Colonic mucosa (tissue), 4 donors: ENCODE results near the gene ENO3. TPM values are rescaled to one million over a fixed set of nuclear protein-coding genes. Genes with fewer than 3 reads are reported as not detected.
A peak's percentile ranks its signal among the peaks of the same experiment; 100 is the strongest.

Source experiments
- DNase-seq: peaks from one replicate; pipeline ENCODE4 v3.0.0-alpha.2; 2020
- H3K27ac ChIP-seq: fragments of 200-600 bp; one replicate; pipeline ENCODE4 v1.8.0; 2021
- H3K27me3 ChIP-seq: fragments of 200-600 bp; one replicate; pipeline ENCODE4 v1.8.0; 2021
- H3K36me3 ChIP-seq: fragments of 200-600 bp; one replicate; pipeline ENCODE4 v1.8.0; 2021
- H3K4me1 ChIP-seq: fragments of 200-600 bp; one replicate; pipeline ENCODE4 v1.8.0; 2021; ENCODE audit warnings: mild to moderate bottlenecking
- H3K4me3 ChIP-seq: fragments of 200-600 bp; one replicate; pipeline ENCODE4 v1.8.0; 2021
- H3K9ac ChIP-seq, 2 donors: one replicate each; pipeline ENCODE4 v1.7.0; 2013; ENCODE audit warnings: control low read depth in 2 of 2, low read depth in 2 of 2, low read length in 2 of 2
- H3K9me3 ChIP-seq: fragments of 200-600 bp; one replicate; pipeline ENCODE4 v1.8.0; 2021
- intact Hi-C: fragments of 100-400 bp; cut with DNase I; formaldehyde crosslinking; loops from one replicate; pipeline ENCODE4 v1.14.1; 2022
- microRNA-seq: library from miRNA; unstranded; fragments of <30 nt; microRNA quantifications from one replicate; pipeline ENCODE4, GENCODE V29; 2019
- total RNA-seq, 2 donors: library from RNA; stranded (reverse); fragmentation: NEBNext Ultra II Directional in 1 of 2; extraction: Animal tissue kit (Norgen Biotek cat#: 25700) in 1 of 2; gene quantifications; one replicate each; pipeline ENCODE4 v1.2.1, GENCODE V29; 2021
- TF ChIP-seq, protein P1 (sequence below): fragments of 200-600 bp; IDR thresholded peaks from one replicate; pipeline ENCODE4 v1.8.0; 2022; ENCODE audit warnings: antibody characterized with exemption, mild to moderate bottlenecking
- donor health status: healthy.
- donor health status: DM: no; HTN: no; CAD: no.
- donor health status: DM: no; HTN: no; CAD: no.

ENO3 gene
- total RNA-seq, 2 donors from 2014 or later, result 3.8 to 17.6 TPM

DNA sequence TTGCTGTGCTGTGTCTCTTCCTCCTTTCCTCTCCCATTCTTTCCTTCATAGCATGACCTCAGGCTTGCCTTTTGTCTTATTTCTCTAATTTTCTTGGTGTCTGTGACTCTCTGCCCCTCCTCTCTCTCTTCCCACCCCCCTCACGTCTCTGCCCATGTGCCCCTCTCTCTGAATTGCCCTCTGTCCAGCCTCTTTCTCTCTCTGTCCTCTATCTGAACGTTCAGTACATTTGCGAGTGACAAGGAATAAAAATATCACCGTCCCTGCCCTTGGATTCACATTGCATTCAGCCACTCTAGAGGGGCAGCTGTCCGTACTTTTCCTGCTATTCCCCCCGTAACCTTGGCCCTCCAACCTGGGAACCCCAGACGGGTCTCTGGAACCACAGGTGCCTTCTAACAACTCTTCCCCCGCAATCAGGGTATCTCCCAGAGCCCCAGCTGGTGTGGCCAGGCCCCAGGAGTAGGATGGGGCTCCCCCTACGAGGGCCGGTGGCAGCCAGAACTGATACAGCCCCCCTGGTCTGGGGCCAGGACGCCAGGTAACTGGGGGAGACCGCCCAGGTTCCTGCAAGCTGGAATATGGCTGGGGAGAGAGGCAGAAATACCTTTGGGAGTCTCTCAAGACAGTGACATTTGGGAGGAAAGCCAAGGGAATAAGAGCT is 48.6 kb downstream of the ENO3 start:
- peak overlapping the region; percentile 91 to 98 for H3K9ac ChIP-seq
- peak overlapping the region; percentile 83 for H3K27ac ChIP-seq
- intact Hi-C loops, result loop anchor here (5.0 kb wide), 1 partner anchor 62 kb away; no protein-coding TSS in a partner anchor
- peaks cover 14% of the 10 kb centered on the region for H3K4me1 ChIP-seq
- peaks cover 17% of the 10 kb centered on the region for H3K36me3 ChIP-seq
- H3K9me3 ChIP-seq, result no peaks in the 10 kb centered on the region
- H3K27me3 ChIP-seq, result no peaks in the 10 kb centered on the region
- TF ChIP-seq, protein P1, sequence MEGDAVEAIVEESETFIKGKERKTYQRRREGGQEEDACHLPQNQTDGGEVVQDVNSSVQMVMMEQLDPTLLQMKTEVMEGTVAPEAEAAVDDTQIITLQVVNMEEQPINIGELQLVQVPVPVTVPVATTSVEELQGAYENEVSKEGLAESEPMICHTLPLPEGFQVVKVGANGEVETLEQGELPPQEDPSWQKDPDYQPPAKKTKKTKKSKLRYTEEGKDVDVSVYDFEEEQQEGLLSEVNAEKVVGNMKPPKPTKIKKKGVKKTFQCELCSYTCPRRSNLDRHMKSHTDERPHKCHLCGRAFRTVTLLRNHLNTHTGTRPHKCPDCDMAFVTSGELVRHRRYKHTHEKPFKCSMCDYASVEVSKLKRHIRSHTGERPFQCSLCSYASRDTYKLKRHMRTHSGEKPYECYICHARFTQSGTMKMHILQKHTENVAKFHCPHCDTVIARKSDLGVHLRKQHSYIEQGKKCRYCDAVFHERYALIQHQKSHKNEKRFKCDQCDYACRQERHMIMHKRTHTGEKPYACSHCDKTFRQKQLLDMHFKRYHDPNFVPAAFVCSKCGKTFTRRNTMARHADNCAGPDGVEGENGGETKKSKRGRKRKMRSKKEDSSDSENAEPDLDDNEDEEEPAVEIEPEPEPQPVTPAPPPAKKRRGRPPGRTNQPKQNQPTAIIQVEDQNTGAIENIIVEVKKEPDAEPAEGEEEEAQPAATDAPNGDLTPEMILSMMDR, result no peak
- peak overlapping the region; percentile 99 for H3K4me3 ChIP-seq
- no peak for DNase-seq

DNA sequence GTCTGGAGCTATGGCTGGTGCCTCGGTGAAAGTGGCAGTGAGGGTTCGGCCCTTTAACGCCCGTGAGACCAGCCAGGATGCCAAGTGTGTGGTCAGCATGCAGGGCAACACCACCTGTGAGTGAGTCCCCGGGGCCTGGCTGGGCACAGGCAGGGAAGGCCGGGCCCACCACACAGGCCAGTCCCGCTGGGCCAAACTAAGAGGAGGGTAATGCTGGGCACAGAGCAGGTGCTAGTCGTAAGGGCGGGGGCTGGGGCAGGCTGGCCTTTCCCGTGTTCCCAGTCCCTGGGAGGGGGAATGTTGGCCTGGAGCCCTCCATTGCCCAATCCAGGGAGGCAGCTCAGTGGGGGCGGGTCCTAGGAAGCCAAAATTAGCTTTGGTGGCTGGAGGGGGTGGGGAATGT is 49.3 kb downstream of the ENO3 start:
- H3K4me3 ChIP-seq, result no peak overlapping the region
- intact Hi-C loops, result no loop called here
- DNase-seq, result peak; percentile 53

DNA sequence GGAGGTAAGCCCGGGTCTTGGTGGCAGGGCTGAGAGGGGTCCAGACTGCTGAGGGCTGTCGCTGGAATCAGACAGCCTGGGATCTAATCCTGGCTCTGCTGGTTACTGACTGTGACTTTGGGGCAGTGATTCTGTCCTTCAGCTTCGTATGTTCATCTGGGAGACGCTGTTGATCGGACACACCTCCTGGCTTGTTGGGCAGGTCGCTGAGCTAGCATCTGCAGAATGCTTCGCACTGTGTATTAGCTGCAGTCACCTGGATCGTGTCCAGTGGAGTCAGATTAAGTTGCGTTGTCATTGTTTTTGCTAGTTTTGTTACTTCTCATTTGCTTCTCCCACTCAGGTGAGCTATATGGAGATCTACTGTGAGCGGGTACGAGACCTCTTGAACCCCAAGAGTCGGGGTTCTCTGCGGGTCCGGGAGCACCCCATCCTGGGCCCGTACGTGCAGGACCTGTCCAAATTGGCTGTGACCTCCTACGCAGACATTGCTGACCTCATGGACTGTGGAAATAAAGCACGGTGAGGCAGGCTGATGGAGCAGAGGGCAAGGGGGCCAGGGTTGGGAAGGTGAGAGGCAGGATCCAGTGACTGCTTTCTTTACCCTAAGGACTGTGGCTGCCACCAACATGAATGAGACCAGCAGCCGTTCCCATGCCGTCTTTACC is 51.3 kb downstream of the ENO3 start:
- Histone ChIP-seq H3K36me3 (peaks cover 26% of the 10 kb centered on the region), H3K4me1 (peaks cover 8% of the 10 kb centered on the region), H3K27ac (no peak overlapping the region), H3K9ac (peak overlapping the region in 1 of 2 donors; percentile 19), H3K27me3 (no peaks in the 10 kb centered on the region), H3K4me3 (no peak overlapping the region), H3K9me3 (no peaks in the 10 kb centered on the region)
- DNase-seq, result no peak
- intact Hi-C loops, result no loop called here
- TF ChIP-seq, protein P1, result no peak

More for the DNA sequence above, 49.3 kb downstream of the ENO3 start:
- TF ChIP-seq, protein P1, result no peak
- Histone ChIP-seq H3K9ac (peak overlapping the region; percentile 15 to 48), H3K36me3 (peaks cover 21% of the 10 kb centered on the region), H3K9me3 (no peaks in the 10 kb centered on the region), H3K27ac (no peak overlapping the region), H3K27me3 (no peaks in the 10 kb centered on the region), H3K4me1 (peaks cover 14% of the 10 kb centered on the region)

DNA sequence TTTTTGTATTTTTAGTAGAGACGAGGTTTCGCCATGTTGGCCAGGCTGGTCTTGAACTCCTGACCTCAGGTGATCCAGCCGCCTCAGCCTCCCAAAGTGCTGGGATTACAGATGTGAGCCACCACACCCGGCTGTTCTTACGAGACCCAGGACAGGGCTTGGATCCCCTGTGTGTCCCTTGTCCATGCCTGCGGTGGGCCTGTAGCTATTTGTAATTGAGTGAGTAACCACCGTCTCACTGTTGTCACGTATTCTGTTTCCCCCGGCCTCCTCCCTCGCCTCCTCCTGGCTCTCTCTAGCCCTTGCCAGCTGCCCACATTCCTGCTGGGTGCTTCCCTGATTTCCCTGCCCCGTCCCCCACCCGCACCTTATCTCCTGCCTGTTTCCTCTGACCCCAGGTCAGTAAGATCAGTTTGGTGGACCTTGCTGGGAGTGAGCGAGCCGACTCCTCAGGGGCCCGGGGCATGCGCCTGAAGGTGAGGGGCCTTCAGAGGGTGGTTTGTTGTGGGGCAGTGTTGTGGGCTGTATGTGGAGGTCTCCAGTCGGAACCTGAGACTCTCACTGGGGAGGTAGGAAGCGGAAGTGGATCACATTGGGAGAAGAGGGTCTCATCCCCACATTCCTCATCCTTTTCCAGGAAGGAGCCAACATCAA is 52.4 kb downstream of the ENO3 start:
- TF ChIP-seq, protein P1, result no peak
- H3K4me1 ChIP-seq, result peaks cover 8% of the 10 kb centered on the region
- no peaks in the 10 kb centered on the region for H3K9me3 ChIP-seq
- no peak overlapping the region for H3K9ac ChIP-seq
- no peak overlapping the region for H3K4me3 ChIP-seq
- DNase-seq, result no peak
- H3K27me3 ChIP-seq, result no peaks in the 10 kb centered on the region
- intact Hi-C loops, result no loop called here
- no peak overlapping the region for H3K27ac ChIP-seq
- H3K36me3 ChIP-seq, result peaks cover 27% of the 10 kb centered on the region

Small RNA genes within 50 kb of the gene (microRNA-seq; reads per million reads assigned to microRNA genes)
- not detected for gene MIR6864
- not detected for gene MIR6865

Other genes starting within 250 kb of the ENO3 start
- 10 to 100 TPM; 24.8 to 66.4 TPM for gene PELP1, start 247.0 kb upstream of the ENO3 start, total RNA-seq
- gene ARRB2, start 240.5 kb upstream of the ENO3 start, total RNA-seq, result 10 to 100 TPM; 41.0 to 42.8 TPM
- 10 to 100 TPM; 21.3 to 28.0 TPM for gene MED11, start 219.7 kb upstream of the ENO3 start, total RNA-seq
- 1 to 10 TPM in 1 of 2 donors, under 1 TPM in 1; 0.89 to 1.2 TPM for gene ZMYND15, start 211.3 kb upstream of the ENO3 start, total RNA-seq
- 10 to 100 TPM; 41.8 to 44.1 TPM for gene CXCL16, start 211.2 kb upstream of the ENO3 start, total RNA-seq
- 10 to 100 TPM; 15.1 to 37.7 TPM for gene TM4SF5, start 179.2 kb upstream of the ENO3 start, total RNA-seq
- gene VMO1, start 164.8 kb upstream of the ENO3 start, total RNA-seq, result 1 to 10 TPM in 1 of 2 donors, under 1 TPM in 1; 0.91 to 2.0 TPM
- under 1 TPM; 0.35 to 0.40 TPM for gene GLTPD2, start 162.2 kb upstream of the ENO3 start, total RNA-seq
- 100 to 1,000 TPM in 1 of 2 donors, 10 to 100 TPM in 1; 97.5 to 171 TPM for gene PSMB6, start 155.0 kb upstream of the ENO3 start, total RNA-seq
- 10 to 100 TPM; 18.8 to 28.3 TPM for gene PLD2, start 144.0 kb upstream of the ENO3 start, total RNA-seq
- gene MINK1, start 117.8 kb upstream of the ENO3 start, total RNA-seq, result 100 to 1,000 TPM; 172 to 215 TPM
- gene C17orf107, start 51.6 kb upstream of the ENO3 start, total RNA-seq, result 1 to 10 TPM in 1 of 2 donors, under 1 TPM in 1; 0.74 to 1.8 TPM
- 1 to 10 TPM in 1 of 2 donors, not detected in 1; 1.1 TPM for gene CHRNE, start 48.0 kb upstream of the ENO3 start, total RNA-seq
- gene GP1BA, start 18.8 kb upstream of the ENO3 start, total RNA-seq, result not detected
- gene SLC25A11, start 11.1 kb upstream of the ENO3 start, total RNA-seq, result 100 to 1,000 TPM in 1 of 2 donors, 10 to 100 TPM in 1; 73.1 to 116 TPM
- 100 to 1,000 TPM in 1 of 2 donors, 10 to 100 TPM in 1; 92.1 to 120 TPM for gene RNF167, start 10.9 kb upstream of the ENO3 start, total RNA-seq
- 1,000 to 10,000 TPM in 1 of 2 donors, 100 to 1,000 TPM in 1; 839 to 1,278 TPM for gene PFN1, start 2.6 kb upstream of the ENO3 start, total RNA-seq
- 10 to 100 TPM; 47.7 to 56.4 TPM for gene SPAG7, start 16.7 kb downstream of the ENO3 start, total RNA-seq
- gene CAMTA2, start 36.6 kb downstream of the ENO3 start, total RNA-seq, result 10 to 100 TPM; 39.8 to 52.6 TPM
- gene INCA1, start 46.4 kb downstream of the ENO3 start, total RNA-seq, result 1 to 10 TPM; 1.6 to 4.2 TPM
- gene KIF1C, start 46.8 kb downstream of the ENO3 start, total RNA-seq, result 100 to 1,000 TPM; 195 to 291 TPM
- gene SLC52A1, start 84.3 kb downstream of the ENO3 start, total RNA-seq, result 1 to 10 TPM; 1.7 to 2.6 TPM
- 1 to 10 TPM; 6.2 to 6.3 TPM for gene ZFP3, start 127.3 kb downstream of the ENO3 start, total RNA-seq
- gene ZNF232, start 160.8 kb downstream of the ENO3 start, total RNA-seq, result 10 to 100 TPM in 1 of 2 donors, 1 to 10 TPM in 1; 8.0 to 10.9 TPM
- gene USP6, start 164.9 kb downstream of the ENO3 start, total RNA-seq, result under 1 TPM in 1 of 2 donors, not detected in 1; 0.13 TPM
- gene ZNF594, start 240.7 kb downstream of the ENO3 start, total RNA-seq, result 1 to 10 TPM; 3.7 to 4.0 TPM